Epidermal melanocyte (primary cell): ENCODE results near the gene ANK2.
"Not testable (repeated sequence)": the region's sequence is repeated elsewhere in the genome, so short reads cannot be mapped to it uniquely, and the experiment has no call there.

Experiments
- DNase-seq: peaks from one replicate; pipeline ENCODE4 v3.0.0; 2011; ENCODE audit warnings: low spot score; ENCODE audit not compliant: insufficient read length

ANK2 gene

GRCh38 chr4:113051361-113051760, 1.9 kb downstream of the ANK2 start:
- DNase-seq: no peak

GRCh38 chr4:113052379-113052951, 3.0 kb downstream of the ANK2 start:
- no peak for DNase-seq

- DNase-seq: no peak
Measured at GRCh38 chr4:113053883-113054282, 4.4 kb downstream of the ANK2 start.

GRCh38 chr4:113056318-113056717, 6.9 kb downstream of the ANK2 start:
- no peak for DNase-seq

GRCh38 chr4:113057891-113058290, 8.4 kb downstream of the ANK2 start:
- DNase-seq: no peak

- DNase-seq: no peak
Measured at GRCh38 chr4:113059449-113060182, 10.2 kb downstream of the ANK2 start.

- no peak for DNase-seq
Measured at GRCh38 chr4:113060853-113061252, 11.4 kb downstream of the ANK2 start.

- no peak for DNase-seq
Measured at GRCh38 chr4:113064244-113064643, 14.8 kb downstream of the ANK2 start.

- no peak for DNase-seq
Measured at GRCh38 chr4:113065629-113066028, 16.2 kb downstream of the ANK2 start.

- not testable (repeated sequence) for DNase-seq
Measured at GRCh38 chr4:113068771-113069170, 19.3 kb downstream of the ANK2 start.

GRCh38 chr4:113069212-113069892, 19.9 kb downstream of the ANK2 start:
- DNase-seq: no peak

GRCh38 chr4:113070755-113071154, 21.3 kb downstream of the ANK2 start:
- DNase-seq: no peak

GRCh38 chr4:113071274-113071673, 21.8 kb downstream of the ANK2 start:
- no peak for DNase-seq

GRCh38 chr4:113071805-113072204, 22.4 kb downstream of the ANK2 start:
- DNase-seq: no peak

- DNase-seq: no peak
Measured at GRCh38 chr4:113073451-113074005, 24.1 kb downstream of the ANK2 start.

- DNase-seq: no peak
Measured at GRCh38 chr4:113077575-113077974, 28.1 kb downstream of the ANK2 start.

GRCh38 chr4:113078066-113078465, 28.6 kb downstream of the ANK2 start:
- no peak for DNase-seq

GRCh38 chr4:113080050-113080449, 30.6 kb downstream of the ANK2 start:
- DNase-seq: no peak

- no peak for DNase-seq
Measured at GRCh38 chr4:113080624-113081023, 31.2 kb downstream of the ANK2 start.

GRCh38 chr4:113083346-113083745, 33.9 kb downstream of the ANK2 start:
- no peak for DNase-seq

GRCh38 chr4:113086172-113086695, 36.8 kb downstream of the ANK2 start:
- no peak for DNase-seq

- no peak for DNase-seq
Measured at GRCh38 chr4:113088050-113088449, 38.6 kb downstream of the ANK2 start.
